AG08396 (cell line): ENCODE measurements around the gene SIGLECL1.

Experiments
- DNase-seq: peaks from one replicate; pipeline ENCODE4 v3.0.0; 2012; ENCODE audit warnings: low spot score, mixed read lengths

SIGLECL1 gene

GRCh38 chr19:51252306-51253079 is 1.6 kb downstream of the SIGLECL1 start:
- DNase-seq = no peak

DNA sequence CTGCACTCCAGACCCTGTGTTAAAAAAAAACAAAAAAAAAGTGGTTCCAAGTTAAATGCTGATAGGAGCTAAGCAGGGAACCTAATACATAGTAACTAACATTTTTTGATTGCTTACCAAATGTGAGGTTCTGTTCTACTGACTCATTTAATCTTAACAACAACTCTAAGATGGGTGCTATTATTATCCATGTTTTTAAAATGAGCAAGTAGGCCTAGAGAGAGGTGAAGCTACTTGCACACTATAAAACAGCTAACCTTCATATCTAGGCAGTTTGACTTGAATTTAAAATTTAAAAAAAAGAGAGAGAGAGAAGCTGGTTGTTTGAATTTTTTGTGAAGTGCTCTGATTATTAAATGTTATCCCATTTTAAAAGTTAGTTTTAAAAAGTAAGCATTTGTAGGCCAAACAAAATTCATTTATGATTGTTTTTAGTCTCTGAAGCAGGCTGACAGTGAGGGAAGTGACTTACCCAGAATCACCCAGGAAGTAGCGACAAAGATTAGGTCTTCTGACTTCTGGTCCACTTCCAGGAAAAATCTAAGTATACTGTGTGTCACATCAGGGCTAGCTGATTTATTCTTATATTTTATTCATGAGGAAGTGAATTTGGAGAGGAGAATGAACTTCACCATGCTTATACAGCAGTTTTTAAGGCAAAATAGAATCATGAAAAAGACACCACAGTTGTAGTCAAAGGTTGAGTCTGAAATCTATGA is 2.4 kb downstream of the SIGLECL1 start:
- DNase-seq = no peak

- no peak for DNase-seq
Measured at GRCh38 chr19:51256155-51256625, 5.3 kb downstream of the SIGLECL1 start.

DNA sequence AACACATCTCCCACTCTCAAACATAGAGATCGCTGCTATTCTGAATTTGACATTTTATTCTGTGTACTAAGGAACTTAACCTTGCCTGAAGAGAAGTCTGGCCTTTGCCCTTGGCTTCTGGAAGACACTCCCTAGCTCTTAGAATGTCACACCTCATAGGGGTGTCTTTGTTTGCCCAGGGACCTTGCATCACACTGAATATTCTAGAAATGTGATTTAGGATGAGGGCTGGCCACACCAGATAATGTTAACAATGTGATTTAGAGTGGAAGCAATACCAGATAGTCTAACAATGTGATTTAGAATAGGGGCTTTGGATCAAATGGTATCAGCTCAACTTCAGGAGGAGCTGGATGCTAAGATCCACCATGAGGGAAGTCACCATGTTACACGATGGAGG is 6.6 kb downstream of the SIGLECL1 start:
- DNase-seq = no peak

DNA sequence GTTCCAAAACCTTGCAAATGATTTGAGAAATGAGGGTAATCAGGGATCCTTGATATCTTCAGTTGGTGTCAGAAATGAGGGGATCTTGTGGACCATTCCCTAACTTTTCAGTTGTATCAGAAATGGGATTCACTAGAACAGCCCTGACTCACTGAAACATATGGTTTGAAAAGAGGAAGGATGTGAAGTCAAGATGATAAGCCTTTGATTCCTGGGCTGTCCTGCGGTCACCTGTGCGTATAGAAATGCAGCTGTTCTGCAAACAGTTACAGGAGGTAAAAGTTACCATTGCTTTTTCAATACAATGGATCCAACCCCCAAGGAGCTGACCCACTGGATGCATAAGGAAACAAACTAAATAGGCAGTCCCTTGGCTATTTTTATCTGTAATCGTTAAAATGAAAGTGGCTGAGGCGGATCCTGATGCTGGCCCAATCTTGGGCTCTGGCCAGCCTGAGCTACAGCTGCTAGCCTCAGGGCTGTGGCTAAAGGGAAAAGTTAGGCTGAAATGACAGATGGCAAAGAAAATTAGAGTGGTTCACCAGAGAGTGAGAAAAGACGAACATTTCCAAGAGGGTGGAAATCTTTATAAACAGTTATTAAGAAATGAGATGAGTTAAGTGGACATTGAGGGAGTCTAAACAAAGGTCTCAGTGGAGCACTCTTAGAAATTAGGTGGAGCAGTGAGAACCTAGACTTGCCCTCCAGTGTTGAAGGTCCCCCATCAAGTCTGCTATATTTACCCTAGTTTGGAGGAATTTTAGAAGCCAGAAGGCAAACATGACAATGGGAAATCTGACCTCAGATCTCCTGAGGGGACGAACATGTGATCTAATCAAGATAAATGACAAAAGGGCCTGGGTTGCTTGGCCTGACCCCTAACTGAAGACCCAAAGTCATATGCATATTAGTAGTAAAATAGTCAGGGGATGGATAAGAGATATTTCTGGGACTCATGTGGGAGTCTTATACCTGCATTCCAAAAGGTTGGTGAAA is 7.6 kb downstream of the SIGLECL1 start:
- no peak for DNase-seq

DNA sequence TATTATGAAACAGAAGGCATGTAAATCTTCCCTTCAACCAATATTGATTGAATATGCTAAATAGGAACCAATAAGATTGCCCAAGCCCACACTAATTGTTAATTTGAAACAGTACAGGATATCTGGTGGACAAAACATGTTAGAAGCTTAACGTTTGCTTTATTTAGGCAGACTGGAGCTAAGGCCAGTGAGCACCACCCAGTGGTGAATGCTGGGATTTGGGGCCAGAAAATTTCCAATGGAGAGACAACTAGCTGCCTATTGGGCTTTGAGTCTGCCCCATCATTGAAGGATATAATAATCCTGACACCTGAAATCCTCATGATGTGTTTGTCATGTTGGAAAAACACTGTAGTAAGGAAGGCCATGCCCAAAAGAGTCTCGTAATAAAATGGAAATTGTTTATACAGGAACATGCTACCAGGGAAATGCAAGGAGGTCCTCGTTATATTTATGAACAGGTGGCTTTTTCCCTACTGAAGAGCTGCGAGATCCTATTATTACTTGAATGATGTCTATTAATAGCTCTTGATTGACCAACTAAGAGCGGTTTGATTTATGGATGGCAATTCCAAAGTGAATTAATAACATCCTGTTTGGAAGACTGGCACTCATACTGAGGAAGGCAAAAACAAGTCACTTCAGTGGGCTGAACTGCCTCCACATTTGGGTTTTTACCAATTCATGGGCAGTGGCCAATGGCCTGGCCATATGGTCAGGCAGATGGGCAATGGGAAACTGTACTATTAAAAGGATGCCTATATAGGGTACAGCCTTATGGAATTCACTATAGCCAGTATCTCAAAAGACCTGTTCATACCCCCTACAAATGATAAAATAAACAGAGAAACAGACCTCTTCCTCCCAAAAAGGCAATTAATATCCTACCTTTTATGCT is 8.7 kb downstream of the SIGLECL1 start:
- DNase-seq = peak; percentile 29

GRCh38 chr19:51263808-51264207 is 12.9 kb downstream of the SIGLECL1 start:
- DNase-seq = no peak

DNA sequence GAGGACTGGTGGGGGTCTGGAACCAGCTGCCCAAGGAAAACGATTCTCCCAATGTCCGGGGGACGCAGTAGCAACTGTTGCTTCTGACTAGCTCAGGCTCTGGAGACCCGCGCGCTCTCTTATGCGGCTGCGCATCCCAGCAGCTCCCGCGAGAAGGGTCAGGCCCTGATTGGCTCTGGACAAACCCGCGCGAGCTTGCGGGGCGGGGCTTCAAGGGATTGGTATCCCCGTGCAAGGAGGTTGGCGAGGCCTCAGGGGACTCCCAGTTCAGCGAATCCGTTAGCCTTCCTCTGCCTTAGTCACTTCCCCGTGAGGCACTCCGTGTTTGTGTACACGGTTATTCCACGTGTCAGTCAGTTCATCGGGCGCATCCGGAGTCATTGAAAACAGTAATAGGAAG is 20.2 kb downstream of the SIGLECL1 start:
- DNase-seq = no peak

- DNase-seq = no peak
Measured at GRCh38 chr19:51272183-51272810, 21.4 kb downstream of the SIGLECL1 start.

DNA sequence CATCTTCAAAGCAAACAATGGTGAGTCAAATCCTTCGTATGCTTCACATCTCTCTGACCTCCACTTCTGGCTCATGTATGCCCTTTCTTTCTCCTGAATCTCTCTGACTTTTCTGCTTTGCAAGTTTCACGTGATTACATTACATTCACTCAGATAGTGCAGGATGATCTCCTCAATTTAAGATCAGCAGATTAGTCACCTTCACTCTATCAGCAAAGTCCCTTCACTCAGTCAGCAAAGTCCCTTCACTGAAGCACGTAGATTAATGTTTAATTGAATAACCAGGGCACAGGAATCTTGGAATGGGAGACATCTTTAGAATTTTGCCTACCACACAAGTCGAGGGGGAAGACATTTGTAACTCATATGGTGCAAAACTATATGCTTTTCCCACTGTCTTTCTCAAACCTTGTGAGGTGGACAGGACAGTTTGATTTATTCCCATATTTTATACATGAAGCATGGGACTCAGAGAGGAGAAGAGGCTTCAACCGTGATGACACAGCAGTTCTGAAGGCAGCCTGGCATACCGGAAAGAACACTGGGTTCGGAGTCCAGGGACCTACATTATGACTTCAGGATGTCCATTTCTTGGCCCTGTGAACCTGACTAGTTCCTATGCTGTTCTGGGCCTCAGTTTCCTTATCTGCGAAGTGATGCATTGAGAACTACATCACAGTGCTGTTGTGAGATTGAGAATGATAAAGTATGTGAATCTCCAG is 23.3 kb downstream of the SIGLECL1 start:
- no peak for DNase-seq

DNA sequence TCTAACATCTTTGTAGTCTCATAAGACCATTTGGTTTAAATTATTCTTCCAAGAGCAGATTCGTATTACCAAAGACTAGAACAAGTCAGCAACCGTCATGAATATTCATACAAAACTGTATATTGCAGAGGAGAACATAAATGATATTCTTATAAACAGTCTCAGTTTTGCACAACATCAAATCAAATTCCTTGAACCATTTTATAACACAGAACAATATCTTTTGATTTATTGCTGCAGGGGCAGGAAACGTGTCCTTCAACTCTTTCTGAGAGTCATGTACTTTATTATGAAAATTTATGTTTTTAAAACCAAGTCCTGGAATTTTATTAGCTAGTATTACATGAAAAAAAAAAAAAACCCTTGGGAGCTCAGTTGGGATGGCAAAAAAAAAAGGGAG is 26.2 kb downstream of the SIGLECL1 start:
- DNase-seq = no peak

GRCh38 chr19:51282335-51282734 is 31.5 kb downstream of the SIGLECL1 start:
- DNase-seq = no peak

DNA sequence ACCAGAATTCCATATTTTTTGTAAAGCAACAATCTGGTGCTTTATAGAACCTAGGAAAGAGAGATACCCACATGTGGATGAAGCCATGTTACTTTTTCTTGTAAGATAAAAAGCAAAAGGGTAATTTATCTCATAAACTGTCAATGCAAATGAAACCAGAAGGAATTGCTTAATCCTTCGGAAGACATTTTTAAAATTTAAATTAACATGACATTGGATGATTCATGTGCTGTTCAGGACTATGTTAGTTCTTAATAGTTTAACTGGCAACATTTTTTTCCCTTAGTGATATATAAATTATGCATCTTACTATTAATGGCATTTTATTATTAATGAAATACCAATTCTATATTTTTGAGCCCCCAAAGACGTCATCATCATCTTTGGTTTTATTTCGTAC is 34.8 kb downstream of the SIGLECL1 start:
- no peak for DNase-seq

- no peak for DNase-seq
Measured at GRCh38 chr19:51289635-51290034, 38.8 kb downstream of the SIGLECL1 start.

GRCh38 chr19:51292971-51293370 is 42.1 kb downstream of the SIGLECL1 start:
- no peak for DNase-seq

GRCh38 chr19:51293571-51294210 is 42.8 kb downstream of the SIGLECL1 start:
- DNase-seq = no peak

- DNase-seq = no peak
Measured at GRCh38 chr19:51294211-51294976, 43.5 kb downstream of the SIGLECL1 start.

GRCh38 chr19:51294977-51295375 is 44.1 kb downstream of the SIGLECL1 start:
- DNase-seq = no peak
